Glomerular visceral epithelial cell (primary cell): ENCODE results near the gene SMARCA2.

Source experiments
- DNase-seq: peaks from one replicate; pipeline ENCODE4 v3.0.0-alpha.2; 2016; ENCODE audit errors: extremely low spot score

SMARCA2 gene

GRCh38 chr9:2170722-2171121, 155.6 kb downstream of the SMARCA2 start:
- DNase-seq, result no peak

- no peak for DNase-seq
These were observed 158.0 kb downstream of the SMARCA2 start for GRCh38 chr9:2173170-2173569.

GRCh38 chr9:2173861-2174260, 158.7 kb downstream of the SMARCA2 start:
- no peak for DNase-seq

- DNase-seq, result no peak
These were observed 159.2 kb downstream of the SMARCA2 start for GRCh38 chr9:2174306-2174705.

- DNase-seq, result no peak
These were observed 159.8 kb downstream of the SMARCA2 start for GRCh38 chr9:2174911-2175310.

- no peak for DNase-seq
These were observed 162.0 kb downstream of the SMARCA2 start for GRCh38 chr9:2177121-2177520.

GRCh38 chr9:2178034-2178734, 163.0 kb downstream of the SMARCA2 start:
- no peak for DNase-seq

- DNase-seq, result no peak
These were observed 164.4 kb downstream of the SMARCA2 start for GRCh38 chr9:2179567-2179966.

GRCh38 chr9:2180154-2180553, 165.0 kb downstream of the SMARCA2 start:
- no peak for DNase-seq

- no peak for DNase-seq
These were observed 165.6 kb downstream of the SMARCA2 start for GRCh38 chr9:2180704-2181103.

GRCh38 chr9:2181792-2182191, 166.6 kb downstream of the SMARCA2 start:
- peak; percentile 25 for DNase-seq

GRCh38 chr9:2190939-2191608, 175.9 kb downstream of the SMARCA2 start:
- no peak for DNase-seq

- DNase-seq, result no peak
These were observed 176.4 kb downstream of the SMARCA2 start for GRCh38 chr9:2191609-2191972.

GRCh38 chr9:2192356-2192979, 177.3 kb downstream of the SMARCA2 start:
- DNase-seq, result no peak

- DNase-seq, result no peak
These were observed 178.4 kb downstream of the SMARCA2 start for GRCh38 chr9:2193552-2193951.

GRCh38 chr9:2195211-2195610, 180.1 kb downstream of the SMARCA2 start:
- DNase-seq, result no peak

- no peak for DNase-seq
These were observed 181.6 kb downstream of the SMARCA2 start for GRCh38 chr9:2196757-2197156.

- no peak for DNase-seq
These were observed 183.9 kb downstream of the SMARCA2 start for GRCh38 chr9:2198956-2199635.

- DNase-seq, result no peak
These were observed 185.1 kb downstream of the SMARCA2 start for GRCh38 chr9:2199999-2200796.

GRCh38 chr9:2208465-2208864, 193.3 kb downstream of the SMARCA2 start:
- no peak for DNase-seq

GRCh38 chr9:2208991-2209390, 193.8 kb downstream of the SMARCA2 start:
- no peak for DNase-seq

- no peak for DNase-seq
These were observed 194.3 kb downstream of the SMARCA2 start for GRCh38 chr9:2209400-2209799.
